NCI-H446 treated with DMSO at 0.1 percent for 48 hours (cell line): ENCODE measurements around the gene LETM1.

ENCODE experiments used
- DNase-seq: peaks from one replicate; lab custom pipeline; 2025; lab: John Stamatoyannopoulos, UW

LETM1 gene

DNA sequence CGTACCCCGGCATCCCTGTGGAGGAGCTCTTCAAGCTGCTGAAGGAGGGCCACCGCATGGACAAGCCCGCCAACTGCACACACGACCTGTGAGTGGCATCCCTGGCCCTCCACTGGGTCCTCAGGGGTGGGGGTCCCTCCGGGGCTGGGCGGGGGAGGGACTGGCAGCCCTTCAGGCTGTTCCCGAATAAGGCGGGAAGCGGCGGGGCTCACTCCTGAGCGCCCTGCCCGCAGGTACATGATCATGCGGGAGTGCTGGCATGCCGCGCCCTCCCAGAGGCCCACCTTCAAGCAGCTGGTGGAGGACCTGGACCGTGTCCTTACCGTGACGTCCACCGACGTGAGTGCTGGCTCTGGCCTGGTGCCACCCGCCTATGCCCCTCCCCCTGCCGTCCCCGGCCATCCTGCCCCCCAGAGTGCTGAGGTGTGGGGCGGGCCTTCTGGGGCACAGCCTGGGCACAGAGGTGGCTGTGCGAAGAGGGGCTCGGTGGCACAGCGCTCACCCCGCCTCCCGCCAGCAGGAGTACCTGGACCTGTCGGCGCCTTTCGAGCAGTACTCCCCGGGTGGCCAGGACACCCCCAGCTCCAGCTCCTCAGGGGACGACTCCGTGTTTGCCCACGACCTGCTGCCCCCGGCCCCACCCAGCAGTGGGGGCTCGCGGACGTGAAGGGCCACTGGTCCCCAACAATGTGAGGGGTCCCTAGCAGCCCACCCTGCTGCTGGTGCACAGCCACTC is 49.2 kb downstream of the LETM1 start:
- DNase-seq, result no peak

DNA sequence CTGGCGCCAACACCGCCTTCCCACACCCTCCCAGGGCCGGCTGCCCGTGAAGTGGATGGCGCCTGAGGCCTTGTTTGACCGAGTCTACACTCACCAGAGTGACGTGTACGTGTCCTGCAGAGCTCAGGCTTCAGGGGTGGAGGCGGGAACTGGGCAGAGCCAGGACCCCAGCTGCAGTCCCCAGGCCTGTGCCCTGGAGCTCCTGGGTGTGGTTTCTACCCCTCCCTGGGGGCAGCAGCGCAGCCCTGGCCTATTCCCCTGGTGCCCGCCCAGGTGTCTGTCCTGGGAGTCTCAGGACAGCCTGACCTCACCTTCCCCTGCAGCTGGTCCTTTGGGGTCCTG is 49.8 kb downstream of the LETM1 start:
- DNase-seq, result no peak

DNA sequence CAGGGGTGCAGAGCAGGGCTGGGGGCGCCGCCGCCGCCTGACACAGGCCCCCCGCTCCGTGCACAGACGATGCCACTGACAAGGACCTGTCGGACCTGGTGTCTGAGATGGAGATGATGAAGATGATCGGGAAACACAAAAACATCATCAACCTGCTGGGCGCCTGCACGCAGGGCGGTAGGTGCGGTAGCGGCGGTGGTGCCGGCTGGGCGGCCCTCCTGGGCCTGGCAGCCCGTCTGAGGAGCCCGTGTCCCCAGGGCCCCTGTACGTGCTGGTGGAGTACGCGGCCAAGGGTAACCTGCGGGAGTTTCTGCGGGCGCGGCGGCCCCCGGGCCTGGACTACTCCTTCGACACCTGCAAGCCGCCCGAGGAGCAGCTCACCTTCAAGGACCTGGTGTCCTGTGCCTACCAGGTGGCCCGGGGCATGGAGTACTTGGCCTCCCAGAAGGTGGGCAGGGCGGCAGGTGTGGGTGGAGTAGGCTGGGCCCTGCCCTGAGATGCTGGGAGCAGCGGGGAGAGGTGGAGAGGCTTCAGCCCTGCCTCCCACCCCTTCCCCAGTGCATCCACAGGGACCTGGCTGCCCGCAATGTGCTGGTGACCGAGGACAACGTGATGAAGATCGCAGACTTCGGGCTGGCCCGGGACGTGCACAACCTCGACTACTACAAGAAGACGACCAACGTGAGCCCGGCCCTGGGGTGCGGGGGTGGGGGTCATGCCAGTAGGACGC is 50.3 kb downstream of the LETM1 start:
- no peak for DNase-seq

DNA sequence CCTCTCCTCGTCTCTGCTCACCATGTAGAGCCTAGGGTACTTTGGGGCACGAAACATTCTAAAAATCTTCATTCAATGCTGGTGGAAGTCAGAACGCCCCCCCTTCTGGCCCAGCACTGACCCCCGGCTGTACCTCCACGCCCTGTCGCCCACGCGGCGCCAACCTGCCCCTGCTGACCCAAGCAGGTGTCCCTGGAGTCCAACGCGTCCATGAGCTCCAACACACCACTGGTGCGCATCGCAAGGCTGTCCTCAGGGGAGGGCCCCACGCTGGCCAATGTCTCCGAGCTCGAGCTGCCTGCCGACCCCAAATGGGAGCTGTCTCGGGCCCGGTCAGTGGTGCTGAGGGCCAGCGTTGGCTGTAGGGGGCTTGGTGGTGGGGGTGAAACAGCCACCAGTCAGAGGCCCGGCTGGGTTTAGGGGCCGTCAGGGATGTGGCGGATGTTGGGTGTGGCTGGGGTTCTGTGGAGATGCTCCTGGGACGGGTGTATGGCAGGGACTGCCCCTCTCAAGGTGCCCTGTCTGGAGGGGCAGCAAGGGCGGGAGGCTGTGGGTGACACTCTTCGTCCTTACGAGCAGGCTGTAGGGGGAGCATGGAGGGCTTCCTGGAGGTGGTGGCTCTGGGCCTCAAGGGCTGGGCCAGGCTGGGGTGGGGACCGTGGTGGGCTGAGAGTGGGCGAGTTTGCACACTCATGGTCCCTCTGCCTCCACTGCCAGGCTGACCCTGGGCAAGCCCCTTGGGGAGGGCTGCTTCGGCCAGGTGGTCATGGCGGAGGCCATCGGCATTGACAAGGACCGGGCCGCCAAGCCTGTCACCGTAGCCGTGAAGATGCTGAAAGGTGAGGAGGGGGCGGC is 51.1 kb downstream of the LETM1 start:
- no peak for DNase-seq

DNA sequence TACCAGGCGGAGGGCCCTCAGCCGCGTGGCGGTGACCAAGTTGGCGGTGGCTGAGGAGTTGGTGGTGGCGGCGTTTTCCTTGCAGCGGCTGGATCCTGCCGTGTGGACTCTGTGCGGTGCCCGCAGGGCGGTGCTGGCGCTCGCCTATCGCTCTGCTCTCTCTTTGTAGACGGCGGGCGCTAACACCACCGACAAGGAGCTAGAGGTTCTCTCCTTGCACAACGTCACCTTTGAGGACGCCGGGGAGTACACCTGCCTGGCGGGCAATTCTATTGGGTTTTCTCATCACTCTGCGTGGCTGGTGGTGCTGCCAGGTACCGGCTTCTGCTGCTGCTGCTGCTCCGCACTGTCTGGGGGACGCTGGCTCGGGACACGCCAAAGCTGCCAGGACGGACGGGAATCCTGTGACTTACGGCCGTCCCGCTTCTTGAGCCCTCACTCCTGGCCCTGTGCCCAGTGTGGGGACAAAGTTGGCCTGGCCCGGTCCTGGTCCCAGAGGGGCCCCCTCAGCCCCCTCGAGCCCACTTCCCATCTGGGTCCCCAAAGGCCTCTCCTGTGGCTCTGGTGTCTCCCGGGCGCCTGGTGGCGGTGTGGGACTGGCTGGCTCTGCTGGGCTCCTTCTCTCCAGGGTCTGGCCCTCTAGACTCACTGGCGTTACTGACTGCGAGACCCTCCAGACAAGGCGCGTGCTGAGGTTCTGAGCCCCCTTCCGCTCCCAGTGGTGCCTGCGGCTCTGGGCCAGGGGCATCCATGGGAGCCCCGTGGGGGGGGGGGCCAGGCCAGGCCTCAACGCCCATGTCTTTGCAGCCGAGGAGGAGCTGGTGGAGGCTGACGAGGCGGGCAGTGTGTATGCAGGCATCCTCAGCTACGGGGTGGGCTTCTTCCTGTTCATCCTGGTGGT is 52.2 kb downstream of the LETM1 start:
- DNase-seq, result no peak

DNA sequence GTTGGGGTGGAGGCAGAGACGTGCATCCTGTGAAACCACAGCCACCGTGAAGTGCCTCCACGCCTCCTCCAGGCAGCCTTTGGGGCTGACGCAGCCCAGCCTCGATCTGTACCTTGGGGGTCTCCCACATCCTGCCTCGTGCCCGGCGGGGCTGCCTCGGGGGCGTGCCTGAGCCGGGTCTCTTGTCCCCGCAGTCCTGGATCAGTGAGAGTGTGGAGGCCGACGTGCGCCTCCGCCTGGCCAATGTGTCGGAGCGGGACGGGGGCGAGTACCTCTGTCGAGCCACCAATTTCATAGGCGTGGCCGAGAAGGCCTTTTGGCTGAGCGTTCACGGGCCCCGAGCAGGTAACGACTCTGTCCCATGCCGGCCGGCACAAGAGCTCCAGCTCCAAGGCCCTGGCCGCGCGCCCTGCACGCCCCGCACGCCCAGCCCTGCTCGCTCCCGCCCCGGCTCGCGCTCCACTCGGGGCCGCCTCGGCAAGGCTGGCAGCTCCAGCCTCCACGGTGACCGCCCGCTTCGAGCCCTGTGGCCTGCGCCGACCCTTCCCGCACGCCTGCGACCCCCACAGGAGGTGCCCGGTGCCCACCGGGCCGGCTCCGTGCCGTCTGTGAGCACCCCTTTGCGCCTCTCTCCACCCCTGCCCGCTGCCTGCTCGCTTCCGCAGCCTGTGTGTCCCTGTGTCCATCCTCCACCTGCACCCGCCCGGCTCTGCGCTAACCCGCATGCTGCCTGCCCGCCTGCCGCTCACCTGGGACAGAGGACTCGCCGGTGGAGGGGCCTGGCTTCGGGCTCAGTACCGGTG is 53.0 kb downstream of the LETM1 start:
- no peak for DNase-seq

DNA sequence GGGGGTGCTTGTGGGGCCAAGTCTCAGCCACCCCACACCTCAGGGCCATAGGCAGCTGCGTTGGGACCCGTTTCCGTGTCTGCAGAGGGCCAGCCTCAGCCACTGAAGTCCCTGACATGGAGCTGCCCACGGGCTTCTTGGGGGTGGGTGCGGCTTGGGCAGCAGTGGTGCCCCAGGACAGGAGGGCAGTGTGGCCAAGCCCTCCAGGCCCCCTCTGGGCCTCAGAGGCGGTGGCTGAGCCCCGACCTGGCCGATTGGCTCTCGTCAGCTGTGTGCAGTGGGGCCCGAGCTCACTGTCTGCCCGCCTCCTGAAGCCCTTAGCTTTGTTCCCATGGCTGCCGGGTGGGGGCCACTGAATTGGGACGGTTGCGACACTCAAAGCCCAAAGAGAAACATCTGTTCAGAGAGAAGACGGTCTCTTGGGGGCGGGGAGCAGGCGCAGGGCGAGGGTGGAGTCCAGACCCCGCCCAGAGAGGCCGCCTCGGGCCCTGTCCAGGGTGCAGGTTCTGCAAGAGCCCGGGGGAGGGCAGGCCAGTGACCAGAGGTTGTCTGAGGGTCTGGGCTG is 53.7 kb downstream of the LETM1 start:
- DNase-seq, result no peak

DNA sequence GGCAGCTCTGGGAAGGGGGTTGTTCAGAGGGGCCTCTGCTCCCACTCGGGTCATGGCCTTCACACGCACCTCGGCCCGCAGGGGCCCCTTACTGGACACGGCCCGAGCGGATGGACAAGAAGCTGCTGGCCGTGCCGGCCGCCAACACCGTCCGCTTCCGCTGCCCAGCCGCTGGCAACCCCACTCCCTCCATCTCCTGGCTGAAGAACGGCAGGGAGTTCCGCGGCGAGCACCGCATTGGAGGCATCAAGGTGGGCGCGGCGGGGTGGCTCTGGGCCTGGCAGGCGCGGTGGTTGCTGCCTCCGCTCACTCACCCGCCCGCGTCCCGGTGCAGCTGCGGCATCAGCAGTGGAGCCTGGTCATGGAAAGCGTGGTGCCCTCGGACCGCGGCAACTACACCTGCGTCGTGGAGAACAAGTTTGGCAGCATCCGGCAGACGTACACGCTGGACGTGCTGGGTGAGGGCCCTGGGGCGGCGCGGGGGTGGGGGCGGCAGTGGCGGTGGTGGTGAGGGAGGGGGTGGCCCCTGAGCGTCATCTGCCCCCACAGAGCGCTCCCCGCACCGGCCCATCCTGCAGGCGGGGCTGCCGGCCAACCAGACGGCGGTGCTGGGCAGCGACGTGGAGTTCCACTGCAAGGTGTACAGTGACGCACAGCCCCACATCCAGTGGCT is 54.5 kb downstream of the LETM1 start:
- DNase-seq, result no peak

DNA sequence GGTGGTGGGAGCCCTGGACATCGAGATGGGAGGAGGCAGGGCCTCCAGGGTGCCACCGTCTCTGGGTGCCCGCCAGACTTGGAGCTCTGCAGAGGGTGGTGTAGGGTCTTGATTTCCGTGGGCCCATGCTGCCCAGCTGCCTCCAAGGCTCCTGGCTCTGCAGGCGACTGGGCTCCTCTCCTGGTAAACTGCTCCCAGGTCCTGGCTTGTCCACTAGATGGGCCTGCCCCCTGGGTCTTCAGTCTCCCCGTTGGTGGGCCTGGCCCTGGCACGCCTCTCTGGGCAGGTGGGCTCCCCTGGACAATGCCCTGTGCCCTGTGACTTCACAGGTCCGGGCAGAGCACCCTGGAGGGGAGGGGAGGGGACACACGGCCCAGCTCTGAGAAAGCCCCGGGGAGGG is 55.2 kb downstream of the LETM1 start:
- no peak for DNase-seq

DNA sequence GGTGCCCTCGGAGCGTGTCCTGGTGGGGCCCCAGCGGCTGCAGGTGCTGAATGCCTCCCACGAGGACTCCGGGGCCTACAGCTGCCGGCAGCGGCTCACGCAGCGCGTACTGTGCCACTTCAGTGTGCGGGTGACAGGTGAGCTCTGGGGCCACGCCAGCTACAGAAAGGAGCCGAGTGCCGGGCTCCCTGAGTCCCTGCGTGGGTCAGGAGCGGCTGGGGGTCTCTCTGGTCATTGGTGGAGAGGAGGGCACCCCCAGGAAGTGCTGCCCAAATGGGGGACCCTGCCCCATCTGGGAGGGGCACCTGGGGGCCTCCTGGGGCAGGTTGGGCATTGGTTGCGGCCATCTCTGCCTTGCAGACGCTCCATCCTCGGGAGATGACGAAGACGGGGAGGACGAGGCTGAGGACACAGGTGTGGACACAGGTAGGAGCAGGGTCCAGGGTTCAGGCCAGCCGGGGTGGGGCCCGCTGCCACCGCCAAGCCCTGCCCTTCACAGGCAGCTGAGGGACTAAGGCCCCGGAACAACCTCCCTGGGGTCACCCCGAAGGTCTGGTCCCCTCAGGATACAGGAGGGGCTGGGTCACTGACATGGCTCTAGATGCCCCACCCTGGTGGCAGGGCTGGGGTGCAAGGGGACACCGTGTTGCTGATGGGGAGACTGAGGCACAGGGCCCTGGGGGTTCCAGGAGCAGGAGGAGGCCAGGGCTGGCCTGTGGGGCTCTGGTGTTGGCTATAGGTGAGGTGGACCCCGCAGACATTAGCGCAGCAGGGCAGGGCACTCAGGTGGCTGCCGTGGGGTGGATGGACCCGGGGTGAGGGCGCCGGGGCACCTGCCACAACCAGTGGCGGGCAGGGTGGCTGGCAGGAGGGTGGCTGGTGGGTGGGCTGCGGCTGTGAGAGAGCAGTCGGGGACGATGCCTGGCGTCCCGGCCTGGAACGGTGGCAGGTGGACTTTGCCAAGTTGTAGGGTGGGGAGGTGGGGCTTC is 56.3 kb downstream of the LETM1 start:
- no peak for DNase-seq

DNA sequence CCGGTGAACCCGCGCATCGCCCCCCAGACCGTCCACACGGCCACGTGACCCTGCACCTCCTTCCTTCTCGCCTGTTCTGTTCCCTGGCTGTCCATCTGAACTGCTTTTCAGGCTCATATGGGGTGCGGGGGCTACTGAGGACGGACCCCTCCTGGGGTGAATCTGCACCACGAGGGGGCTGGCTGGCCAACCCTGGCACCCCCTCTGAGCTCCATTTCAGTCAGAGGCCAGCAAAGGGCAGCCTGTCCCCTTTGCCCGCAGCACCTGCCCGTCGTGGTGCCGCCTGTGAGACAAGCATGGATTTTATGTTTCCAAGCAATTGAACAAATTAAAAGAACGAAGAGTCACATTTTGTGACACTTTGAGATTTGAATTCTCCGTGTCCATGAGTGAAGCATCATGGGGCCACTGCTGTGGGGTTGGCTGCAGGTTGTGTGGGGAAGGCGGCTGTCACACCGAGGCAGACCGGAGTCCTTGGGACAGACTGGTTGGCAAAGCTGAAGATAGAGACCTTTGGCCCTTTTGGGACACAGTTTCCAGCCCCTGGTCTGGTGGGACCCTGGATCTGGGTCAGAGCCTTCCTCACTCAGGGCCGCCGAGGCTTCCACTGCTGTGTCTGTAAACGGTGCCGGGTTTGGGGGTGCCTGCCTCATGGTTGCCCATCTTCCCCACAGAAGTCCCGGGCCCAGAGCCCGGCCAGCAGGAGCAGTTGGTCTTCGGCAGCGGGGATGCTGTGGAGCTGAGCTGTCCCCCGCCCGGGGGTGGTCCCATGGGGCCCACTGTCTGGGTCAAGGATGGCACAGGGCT is 57.2 kb downstream of the LETM1 start:
- DNase-seq, result no peak

DNA sequence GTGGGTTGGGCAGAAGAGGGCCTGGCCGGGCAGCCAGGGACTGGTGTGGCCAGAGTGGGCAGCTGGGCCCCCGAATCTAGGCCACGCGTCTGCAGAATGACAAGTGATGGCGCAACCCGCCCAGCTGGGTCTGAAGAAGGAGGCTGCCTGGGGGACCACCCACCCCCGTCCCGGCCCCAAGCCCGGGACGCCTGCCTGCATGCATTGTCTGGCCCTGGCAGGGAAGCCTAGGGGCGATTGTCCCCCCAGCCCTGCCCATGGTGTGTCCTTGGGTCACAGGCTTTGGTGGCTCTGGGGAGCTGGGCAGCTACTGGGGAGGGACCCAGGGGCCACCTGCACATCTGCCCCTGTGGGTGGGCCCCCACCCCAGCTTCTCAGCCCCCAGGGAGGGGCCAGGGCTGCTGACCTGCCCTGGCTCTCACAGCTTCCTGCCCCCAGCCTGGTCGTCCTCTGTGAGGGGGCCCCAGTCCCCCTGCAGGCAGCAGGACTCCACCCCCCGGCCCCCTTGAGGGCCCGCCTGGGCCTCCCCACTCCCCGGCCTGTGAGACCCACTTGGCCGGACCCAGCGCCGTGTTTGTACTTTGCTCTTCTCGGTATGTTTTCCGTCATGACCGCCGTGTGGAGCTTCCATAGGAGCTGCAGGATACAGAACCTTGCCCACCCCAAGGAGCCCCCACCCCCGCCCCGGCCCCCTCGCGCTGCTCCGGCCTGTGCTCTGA is 57.9 kb downstream of the LETM1 start:
- DNase-seq, result no peak

DNA sequence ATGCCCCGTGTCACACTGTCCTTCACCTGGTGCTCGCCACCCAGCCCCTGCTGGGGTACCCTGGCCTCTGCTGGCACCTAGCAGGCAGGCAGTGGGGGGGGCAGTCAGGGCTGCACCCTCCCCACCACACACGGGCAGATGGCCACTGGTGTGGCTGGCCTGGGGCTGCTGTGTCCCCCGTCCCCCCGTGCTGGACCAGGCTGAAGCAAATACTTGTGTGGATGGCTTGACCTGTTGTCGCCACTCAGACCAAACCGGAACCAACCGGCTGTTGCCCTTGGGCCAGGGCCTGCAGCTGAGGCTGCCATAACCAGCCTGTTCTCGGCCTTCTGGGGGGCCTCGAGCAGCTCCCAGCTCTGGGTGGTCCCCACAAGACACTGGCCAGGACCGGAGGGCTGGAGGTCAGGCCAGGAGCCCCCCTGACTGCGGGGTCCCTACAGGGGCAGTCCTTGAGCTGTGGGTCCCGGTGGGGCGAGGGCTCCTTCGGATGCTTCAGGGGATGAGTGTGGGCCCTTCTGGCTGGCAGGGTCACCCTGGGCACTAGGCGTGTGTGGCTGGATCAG is 58.6 kb downstream of the LETM1 start:
- no peak for DNase-seq

DNA sequence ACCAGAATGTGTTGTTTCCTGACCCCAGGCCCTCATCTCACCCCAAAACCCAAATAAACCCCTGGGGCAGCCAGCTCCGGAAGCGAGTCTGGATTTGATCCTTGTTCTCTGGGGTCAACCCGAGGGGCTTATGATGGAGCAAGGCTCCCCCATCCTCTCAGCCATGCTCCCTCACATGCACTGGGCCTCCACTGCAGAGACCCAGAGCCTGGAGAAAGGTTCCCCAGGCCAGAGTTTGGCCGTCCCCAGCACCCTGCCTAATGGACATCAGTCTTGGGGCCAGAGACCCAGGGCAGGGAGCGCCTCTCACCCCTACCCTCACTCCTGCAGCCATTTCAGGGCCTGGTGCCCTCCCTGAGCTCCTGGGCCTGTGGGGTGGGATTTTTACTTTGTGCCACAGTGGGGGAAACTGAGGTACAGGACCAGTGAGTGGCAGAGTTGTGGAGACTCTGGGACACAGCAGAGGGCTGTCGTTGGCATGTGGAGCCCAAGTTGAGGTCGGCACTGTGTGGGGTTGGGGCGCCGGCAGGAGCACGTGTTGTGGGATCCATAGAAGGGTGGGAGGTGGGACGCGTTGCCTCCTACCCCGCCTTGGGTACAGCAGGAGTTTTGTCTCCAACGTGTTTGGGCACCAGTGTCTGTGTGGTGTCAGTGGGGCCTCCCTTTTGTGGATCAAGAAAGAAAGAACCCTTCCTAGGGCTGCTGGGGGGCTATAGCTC is 59.3 kb downstream of the LETM1 start:
- DNase-seq, result no peak

DNA sequence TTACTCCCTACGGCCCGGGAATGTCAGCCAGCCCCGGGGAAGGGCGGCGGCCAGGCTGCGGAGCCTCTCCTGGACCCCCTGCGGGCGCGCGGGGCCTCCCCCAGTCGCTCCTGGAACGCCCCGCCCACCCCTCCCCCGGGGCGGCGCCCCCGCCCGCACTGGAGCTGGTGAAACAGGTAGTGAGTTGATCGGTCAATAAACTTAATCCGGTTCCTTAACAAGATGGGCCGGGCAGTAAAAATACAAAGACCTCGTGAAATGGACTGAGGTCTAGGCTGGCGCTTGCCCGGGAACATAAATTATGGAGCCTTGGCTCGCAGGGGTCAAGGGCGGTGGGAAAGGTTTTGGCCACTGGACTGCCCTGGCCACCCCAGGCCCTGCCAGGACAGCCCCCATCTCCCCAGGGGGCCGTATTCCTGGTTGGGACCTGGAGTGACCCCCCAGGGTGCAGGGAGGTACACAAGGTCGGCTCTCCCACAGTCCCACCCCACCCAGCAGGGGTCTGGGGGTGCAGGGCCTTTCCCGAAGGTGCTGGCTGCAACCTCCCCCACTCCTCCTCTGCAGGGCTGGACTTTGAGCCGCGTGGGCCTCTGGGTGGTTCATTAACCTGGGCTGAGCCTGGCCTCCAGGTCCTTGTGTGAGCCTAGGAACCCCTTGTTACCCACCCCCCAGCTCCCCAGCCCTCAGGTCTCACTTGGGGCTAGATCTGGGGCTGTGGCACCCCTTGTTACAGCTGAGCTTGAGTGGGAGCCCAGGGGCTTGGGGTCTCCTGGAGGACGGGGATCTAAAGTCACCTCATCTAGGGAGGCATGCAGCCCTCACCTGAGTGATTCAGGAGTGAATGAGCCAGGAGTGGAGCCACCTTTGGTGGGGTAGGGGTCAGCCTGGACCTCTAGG is 60.4 kb downstream of the LETM1 start:
- DNase-seq, result no peak
